HG03060 (cell line): ENCODE data around the gene DAP3.
"Not testable (repeated sequence)": the region's sequence is repeated elsewhere in the genome, so short reads cannot be mapped to it uniquely, and the experiment has no call there.

Source experiments
- ATAC-seq: cut with Tn5 transposase; IDR thresholded peaks from one replicate; pipeline ENCODE4 v1.9.1; 2021; ENCODE audit warnings: low read depth, moderate number of reproducible peaks; ENCODE audit not compliant: unreplicated experiment

DAP3 gene

GRCh38 chr1:155689081-155689607, at the start of gene DAP3:
Gene DAP3, plus strand, starts transcription at chr1:155689091. Its CDS starts 20,689 bp downstream, at chr1:155709780.
- not testable (repeated sequence) for ATAC-seq

GRCh38 chr1:155640367-155640766, 48.5 kb upstream of the DAP3 start:
- ATAC-seq = no peak

GRCh38 chr1:155642559-155643180, 46.2 kb upstream of the DAP3 start:
- ATAC-seq = not testable (repeated sequence)

- ATAC-seq = no peak
Observed at GRCh38 chr1:155643230-155643629, 45.7 kb upstream of the DAP3 start.

- no peak for ATAC-seq
Observed at GRCh38 chr1:155645034-155645598, 43.8 kb upstream of the DAP3 start.

GRCh38 chr1:155645648-155646047, 43.2 kb upstream of the DAP3 start:
- no peak for ATAC-seq

GRCh38 chr1:155646307-155646706, 42.6 kb upstream of the DAP3 start:
- no peak for ATAC-seq

GRCh38 chr1:155648207-155649147, 40.4 kb upstream of the DAP3 start:
- ATAC-seq = no peak

GRCh38 chr1:155649676-155650075, 39.2 kb upstream of the DAP3 start:
- ATAC-seq = no peak

- ATAC-seq = no peak
Observed at GRCh38 chr1:155650231-155650757, 38.6 kb upstream of the DAP3 start.

- no peak for ATAC-seq
Observed at GRCh38 chr1:155651861-155652661, 36.8 kb upstream of the DAP3 start.

- ATAC-seq = no peak
Observed at GRCh38 chr1:155652951-155653350, 35.9 kb upstream of the DAP3 start.

GRCh38 chr1:155657463-155657862, 31.4 kb upstream of the DAP3 start:
- ATAC-seq = no peak

GRCh38 chr1:155661239-155661638, 27.7 kb upstream of the DAP3 start:
- not testable (repeated sequence) for ATAC-seq

GRCh38 chr1:155669233-155670162, 19.4 kb upstream of the DAP3 start:
- ATAC-seq = no peak

- ATAC-seq = no peak
Observed at GRCh38 chr1:155671750-155672149, 17.1 kb upstream of the DAP3 start.

- ATAC-seq = no peak
Observed at GRCh38 chr1:155673003-155673402, 15.9 kb upstream of the DAP3 start.

GRCh38 chr1:155678027-155678426, 10.9 kb upstream of the DAP3 start:
- ATAC-seq = no peak

GRCh38 chr1:155678992-155679391, 9.9 kb upstream of the DAP3 start:
- not testable (repeated sequence) for ATAC-seq
